Endodermal cell (in vitro differentiated cells): Measurements from ENCODE around the gene TUB. TPM values are rescaled to one million over a fixed set of nuclear protein-coding genes. Genes with fewer than 3 reads are reported as not detected.

ENCODE experiments used
- DNase-seq: peaks from one replicate; pipeline ENCODE4 v3.0.0-alpha.2; 2017
- H3K27ac ChIP-seq: 2 replicates; pipeline ENCODE4 v1.5.1; 2013; ENCODE audit warnings: mild to moderate bottlenecking, low read depth, low read length, moderate library complexity
- H3K27me3 ChIP-seq: 2 replicates; pipeline ENCODE4 v1.6.1; 2013; ENCODE audit warnings: mild to moderate bottlenecking, low read length, moderate library complexity; ENCODE audit not compliant: insufficient read depth, control insufficient read depth, poor library complexity, severe bottlenecking
- H3K36me3 ChIP-seq: 2 replicates; pipeline ENCODE4 v1.7.0; 2013; ENCODE audit warnings: mild to moderate bottlenecking, low read length, moderate library complexity; ENCODE audit not compliant: control insufficient read depth, insufficient read depth
- H3K4me1 ChIP-seq: one replicate; pipeline ENCODE4 v1.7.0; 2013; ENCODE audit warnings: low read length; ENCODE audit not compliant: control insufficient read depth, insufficient read depth
- H3K4me3 ChIP-seq: 2 replicates; pipeline ENCODE4 v1.5.1; 2013; ENCODE audit warnings: mild to moderate bottlenecking, low read length, moderate library complexity
- H3K9ac ChIP-seq: 2 replicates; pipeline ENCODE4 v1.6.1; 2013; ENCODE audit warnings: mild to moderate bottlenecking, low read length, moderate library complexity; ENCODE audit not compliant: poor library complexity, severe bottlenecking; ENCODE audit errors: extremely low read depth
- H3K9me3 ChIP-seq: 2 replicates; pipeline ENCODE4 v1.6.1; 2013; ENCODE audit warnings: mild to moderate bottlenecking, low read length, moderate library complexity; ENCODE audit not compliant: control insufficient read depth
- H3K27ac Mint-ChIP-seq: 2 replicates; pipeline ENCODE4 v1.8.0; 2020; ENCODE audit warnings: mixed read lengths
- H3K27me3 Mint-ChIP-seq: 2 replicates; pipeline ENCODE4 v1.8.0; 2021; ENCODE audit warnings: mild to moderate bottlenecking, mixed read lengths; ENCODE audit not compliant: insufficient read depth
- H3K36me3 Mint-ChIP-seq: 2 replicates; pipeline ENCODE4 v1.8.0; 2020; ENCODE audit warnings: low read depth, mixed read lengths
- H3K4me1 Mint-ChIP-seq: 2 replicates; pipeline ENCODE4 v1.8.0; 2020; ENCODE audit warnings: mixed read lengths
- H3K4me3 Mint-ChIP-seq: 2 replicates; pipeline ENCODE4 v1.8.0; 2020; ENCODE audit warnings: mild to moderate bottlenecking, moderate library complexity, mixed read lengths
- H3K9me3 Mint-ChIP-seq: 2 replicates; pipeline ENCODE4 v1.8.0; 2020; ENCODE audit warnings: mild to moderate bottlenecking, mixed read lengths
- WGBS, 2 experiments: methylation state at CpG; one replicate each; pipeline versions ENCODE4 v1.1.5 to v1.1.7; 2013; ENCODE audit warnings: missing lambda C conversion rate in 2 of 2, mixed read lengths in 1 of 2; ENCODE audit not compliant: insufficient coverage in 1 of 2, insufficient read length in 1 of 2; 5-methylcytosine and 5-hydroxymethylcytosine counted together
- total RNA-seq, 2 donors: library from RNA; stranded (reverse); fragmentation: NEBNext Ultra II Directional in 1 of 2; extraction: Animal tissue kit (Norgen Biotek cat#: 25700) in 1 of 2; gene quantifications; 2 replicates in 1 of 2; 3 replicates in 1 of 2; pipeline ENCODE4 v1.2.1, GENCODE V29; 2021
- TF ChIP-seq, protein P1 (sequence below): fragments of 200-600 bp; sonication (generic); conservative IDR thresholded peaks from 2 replicates; pipeline ENCODE4 v1.5.0; 2021; ENCODE audit warnings: antibody characterized with exemption, mild to moderate bottlenecking

Gene TUB
- total RNA-seq, 2 donors from 2014 or later, result 15.8 to 29.9 TPM

DNA sequence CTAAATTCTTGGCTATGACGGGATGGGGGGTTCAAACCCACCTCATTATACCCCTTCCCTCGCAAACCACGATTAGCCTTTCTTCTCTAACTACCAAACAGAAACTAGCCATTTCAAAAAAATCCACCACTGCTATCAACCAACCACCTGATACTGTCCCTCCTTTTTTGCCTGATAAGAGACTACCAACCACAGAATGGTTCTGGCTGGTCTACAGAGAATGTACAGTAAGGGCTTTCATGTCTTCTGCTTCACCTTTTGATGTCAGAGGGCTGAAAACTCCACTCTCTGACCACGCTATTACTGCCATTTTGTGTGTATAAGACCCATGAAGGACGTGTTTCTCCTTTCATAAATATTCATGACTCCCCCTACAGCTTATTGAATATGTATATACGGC, 68.7 kb downstream of the TUB start:
- H3K27me3 Mint-ChIP-seq, result no peaks in the 10 kb centered on the region
- no peak overlapping the region for H3K27ac Mint-ChIP-seq
- peaks cover 8% of the 10 kb centered on the region for H3K9me3 Mint-ChIP-seq
- peaks cover 13% of the 10 kb centered on the region for H3K9me3 ChIP-seq
- H3K4me1 ChIP-seq, result peaks cover 6% of the 10 kb centered on the region
- TF ChIP-seq, protein P1, sequence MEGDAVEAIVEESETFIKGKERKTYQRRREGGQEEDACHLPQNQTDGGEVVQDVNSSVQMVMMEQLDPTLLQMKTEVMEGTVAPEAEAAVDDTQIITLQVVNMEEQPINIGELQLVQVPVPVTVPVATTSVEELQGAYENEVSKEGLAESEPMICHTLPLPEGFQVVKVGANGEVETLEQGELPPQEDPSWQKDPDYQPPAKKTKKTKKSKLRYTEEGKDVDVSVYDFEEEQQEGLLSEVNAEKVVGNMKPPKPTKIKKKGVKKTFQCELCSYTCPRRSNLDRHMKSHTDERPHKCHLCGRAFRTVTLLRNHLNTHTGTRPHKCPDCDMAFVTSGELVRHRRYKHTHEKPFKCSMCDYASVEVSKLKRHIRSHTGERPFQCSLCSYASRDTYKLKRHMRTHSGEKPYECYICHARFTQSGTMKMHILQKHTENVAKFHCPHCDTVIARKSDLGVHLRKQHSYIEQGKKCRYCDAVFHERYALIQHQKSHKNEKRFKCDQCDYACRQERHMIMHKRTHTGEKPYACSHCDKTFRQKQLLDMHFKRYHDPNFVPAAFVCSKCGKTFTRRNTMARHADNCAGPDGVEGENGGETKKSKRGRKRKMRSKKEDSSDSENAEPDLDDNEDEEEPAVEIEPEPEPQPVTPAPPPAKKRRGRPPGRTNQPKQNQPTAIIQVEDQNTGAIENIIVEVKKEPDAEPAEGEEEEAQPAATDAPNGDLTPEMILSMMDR, result no peak
- H3K4me1 Mint-ChIP-seq, result peaks cover 27% of the 10 kb centered on the region
- no peak overlapping the region for H3K4me3 Mint-ChIP-seq
- no peaks in the 10 kb centered on the region for H3K27me3 ChIP-seq
- H3K36me3 ChIP-seq, result no peaks in the 10 kb centered on the region
- DNase-seq, result no peak
- peaks cover 16% of the 10 kb centered on the region for H3K36me3 Mint-ChIP-seq
- H3K9ac ChIP-seq, result no peak overlapping the region
- WGBS, 2 experiments, result 91 to 97% methylated on average over 6 of the region's 6 CpGs
- no peak overlapping the region for H3K4me3 ChIP-seq
- H3K27ac ChIP-seq, result no peak overlapping the region

Other genes with a start within 250 kb of the TUB start
- not detected for gene OR10A6, start 149.9 kb upstream of the TUB start, total RNA-seq
- not detected for gene OR10A3, start 139.5 kb upstream of the TUB start, total RNA-seq
- under 1 TPM in 1 of 2 donors, not detected in 1; 0.15 TPM for gene NLRP10, start 115.8 kb upstream of the TUB start, total RNA-seq
- gene EIF3F, start 93.9 kb upstream of the TUB start, total RNA-seq, result 100 to 1,000 TPM; 349 to 354 TPM
- gene RIC3, start 87.8 kb downstream of the TUB start, total RNA-seq, result 10 to 100 TPM; 23.5 to 25.3 TPM
- gene LMO1, start 182.7 kb downstream of the TUB start, total RNA-seq, result under 1 TPM in 1 of 2 donors, not detected in 1; 0.46 TPM